Measurements from ENCODE around the gene PRKCD.

- no peak for TF ChIP-seq EZH2phosphoT487 (IDR thresholded peaks at IDR 0.05; ENCODE audit: insufficient read depth, low read depth)
- TF ChIP-seq EZH2 (IDR thresholded peaks at IDR 0.05; ENCODE audit: insufficient read depth, poor library complexity, severe bottlenecking), result no peak
Measured at GRCh38 chr3:53156368-53156834, 4.6 kb upstream of the PRKCD start.

Data from GM23248 (cell line).